Measurements from ENCODE around the gene NDRG4. TPM values are rescaled to one million over a fixed set of nuclear protein-coding genes. Genes with fewer than 3 reads are reported as not detected.

The NDRG4 gene
- total and polyA plus RNA-seq, 2 donors from 2014 or later = 1.7 to 5.7 TPM

- Histone ChIP-seq H3K4me3 (ENCODE audit: low read length in 3 of 3) (no peak overlapping the region), H3K9me3 (ENCODE audit: control insufficient read depth in 2 of 3, insufficient read depth in 1 of 3, low read length in 3 of 3) (no peaks in the 10 kb centered on the region), H3K9ac (ENCODE audit: low read length in 3 of 3) (no peak overlapping the region), H3K4me1 (ENCODE audit: control insufficient read depth in 2 of 3, insufficient read depth in 2 of 3, low read depth in 1 of 3, low read length in 3 of 3) (peaks cover 0 to 13% (median 0%) of the 10 kb centered on the region in 3 donors), H3K36me3 (ENCODE audit: control insufficient read depth in 2 of 3, insufficient read depth in 3 of 3, low read length in 3 of 3) (peaks cover 22 to 54% (median 46%) of the 10 kb centered on the region in 3 donors), H3K27me3 (ENCODE audit: control insufficient read depth, insufficient read depth, low read length) (no peaks in the 10 kb centered on the region), H3K27ac (ENCODE audit: low read depth in 2 of 2, low read length in 2 of 2) (no peak overlapping the region)
- DNase-seq = no peak
- no peak for FAIRE-seq
- TF ChIP-seq, protein P1, sequence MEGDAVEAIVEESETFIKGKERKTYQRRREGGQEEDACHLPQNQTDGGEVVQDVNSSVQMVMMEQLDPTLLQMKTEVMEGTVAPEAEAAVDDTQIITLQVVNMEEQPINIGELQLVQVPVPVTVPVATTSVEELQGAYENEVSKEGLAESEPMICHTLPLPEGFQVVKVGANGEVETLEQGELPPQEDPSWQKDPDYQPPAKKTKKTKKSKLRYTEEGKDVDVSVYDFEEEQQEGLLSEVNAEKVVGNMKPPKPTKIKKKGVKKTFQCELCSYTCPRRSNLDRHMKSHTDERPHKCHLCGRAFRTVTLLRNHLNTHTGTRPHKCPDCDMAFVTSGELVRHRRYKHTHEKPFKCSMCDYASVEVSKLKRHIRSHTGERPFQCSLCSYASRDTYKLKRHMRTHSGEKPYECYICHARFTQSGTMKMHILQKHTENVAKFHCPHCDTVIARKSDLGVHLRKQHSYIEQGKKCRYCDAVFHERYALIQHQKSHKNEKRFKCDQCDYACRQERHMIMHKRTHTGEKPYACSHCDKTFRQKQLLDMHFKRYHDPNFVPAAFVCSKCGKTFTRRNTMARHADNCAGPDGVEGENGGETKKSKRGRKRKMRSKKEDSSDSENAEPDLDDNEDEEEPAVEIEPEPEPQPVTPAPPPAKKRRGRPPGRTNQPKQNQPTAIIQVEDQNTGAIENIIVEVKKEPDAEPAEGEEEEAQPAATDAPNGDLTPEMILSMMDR (IDR thresholded peaks at IDR 0.05; ENCODE audit: borderline replicate concordance, extremely low read depth, insufficient read depth) = no peak
- intact Hi-C loops (cut with DNase I) = no loop called here
Observed at GRCh38 chr16:58518980-58519368, 19.0 kb downstream of the NDRG4 start.

GRCh38 chr16:58519707-58520106 lies 19.8 kb downstream of the NDRG4 start:
- Histone ChIP-seq H3K4me1 (ENCODE audit: control insufficient read depth in 2 of 3, insufficient read depth in 2 of 3, low read depth in 1 of 3, low read length in 3 of 3) (peaks cover 0 to 12% (median 0%) of the 10 kb centered on the region in 3 donors), H3K36me3 (ENCODE audit: control insufficient read depth in 2 of 3, insufficient read depth in 3 of 3, low read length in 3 of 3) (peaks cover 26 to 57% (median 48%) of the 10 kb centered on the region in 3 donors), H3K27ac (ENCODE audit: low read depth in 2 of 2, low read length in 2 of 2) (no peak overlapping the region), H3K4me3 (ENCODE audit: low read length in 3 of 3) (no peak overlapping the region), H3K9ac (ENCODE audit: low read length in 3 of 3) (no peak overlapping the region), H3K9me3 (ENCODE audit: control insufficient read depth in 2 of 3, insufficient read depth in 1 of 3, low read length in 3 of 3) (no peaks in the 10 kb centered on the region), H3K27me3 (ENCODE audit: control insufficient read depth, insufficient read depth, low read length) (no peaks in the 10 kb centered on the region)
- FAIRE-seq (no peak), DNase-seq (no peak)
- intact Hi-C loops (cut with DNase I) = no loop called here
- TF ChIP-seq, protein P1 (IDR thresholded peaks at IDR 0.05; ENCODE audit: borderline replicate concordance, extremely low read depth, insufficient read depth) = no peak

- no peak for DNase-seq
- no peak overlapping the region for H3K4me3 ChIP-seq (ENCODE audit: low read length in 3 of 3)
- no peak overlapping the region for H3K27ac ChIP-seq (ENCODE audit: low read depth in 2 of 2, low read length in 2 of 2)
- no peak for FAIRE-seq
- H3K36me3 ChIP-seq (ENCODE audit: control insufficient read depth in 2 of 3, insufficient read depth in 3 of 3, low read length in 3 of 3) = peaks cover 17 to 59% (median 56%) of the 10 kb centered on the region in 3 donors
- H3K4me1 ChIP-seq (ENCODE audit: control insufficient read depth in 2 of 3, insufficient read depth in 2 of 3, low read depth in 1 of 3, low read length in 3 of 3) = no peaks in the 10 kb centered on the region
- H3K9me3 ChIP-seq (ENCODE audit: control insufficient read depth in 2 of 3, insufficient read depth in 1 of 3, low read length in 3 of 3) = no peaks in the 10 kb centered on the region
- intact Hi-C loops (cut with DNase I) = no loop called here
- no peak overlapping the region for H3K9ac ChIP-seq (ENCODE audit: low read length in 3 of 3)
- no peaks in the 10 kb centered on the region for H3K27me3 ChIP-seq (ENCODE audit: control insufficient read depth, insufficient read depth, low read length)
- TF ChIP-seq, protein P1 (IDR thresholded peaks at IDR 0.05; ENCODE audit: borderline replicate concordance, extremely low read depth, insufficient read depth) = no peak
Observed at GRCh38 chr16:58530179-58530578, 30.2 kb downstream of the NDRG4 start.

- intact Hi-C loops (cut with DNase I) = no loop called here
- Histone ChIP-seq H3K27ac (ENCODE audit: low read depth in 2 of 2, low read length in 2 of 2) (no peak overlapping the region), H3K36me3 (ENCODE audit: control insufficient read depth in 2 of 3, insufficient read depth in 3 of 3, low read length in 3 of 3) (peaks cover 19 to 68% (median 63%) of the 10 kb centered on the region in 3 donors), H3K27me3 (ENCODE audit: control insufficient read depth, insufficient read depth, low read length) (no peaks in the 10 kb centered on the region), H3K9ac (ENCODE audit: low read length in 3 of 3) (no peak overlapping the region), H3K9me3 (ENCODE audit: control insufficient read depth in 2 of 3, insufficient read depth in 1 of 3, low read length in 3 of 3) (no peaks in the 10 kb centered on the region), H3K4me1 (ENCODE audit: control insufficient read depth in 2 of 3, insufficient read depth in 2 of 3, low read depth in 1 of 3, low read length in 3 of 3) (no peaks in the 10 kb centered on the region), H3K4me3 (ENCODE audit: low read length in 3 of 3) (no peak overlapping the region)
- DNase-seq (no peak), FAIRE-seq (no peak)
- TF ChIP-seq, protein P1 (IDR thresholded peaks at IDR 0.05; ENCODE audit: borderline replicate concordance, extremely low read depth, insufficient read depth) = no peak
Observed at GRCh38 chr16:58532414-58532813, 32.5 kb downstream of the NDRG4 start.

All from kidney (tissue), 14 donors.